ENCODE measurements around the gene BRI3. TPM values are rescaled to one million over a fixed set of nuclear protein-coding genes. Genes with fewer than 3 reads are reported as not detected.

The BRI3 gene
- total and polyA plus RNA-seq, 10 of the 15 experiments (the other 5 are each of a cell fraction or from before 2014, with no cell fraction given), result 4.5 to 56.3 (median 21.5) TPM

GRCh38 chr7:98296833-98297232 lies 15.3 kb downstream of the BRI3 start:
- ChIA-PET RAD21 (ENCODE audit: unreplicated experiment) (no interaction called here), SMC1A (ENCODE audit: uncharacterized antibody, unreplicated experiment) (no interaction called here), POLR2A (no interaction called here), CTCF (interaction anchor here (0.6 kb wide), 1 partner anchor 116 kb away, joined by 3 read pairs; no protein-coding TSS in a partner anchor)
- no peaks in the 10 kb centered on the region for H3K9me3 ChIP-seq (replicated peaks; ENCODE audit: control insufficient read depth, insufficient read depth, low read length)
- H3K36me3 ChIP-seq (ENCODE audit: control insufficient read depth in 2 of 2, insufficient read depth in 2 of 2, low read length in 1 of 2), result peaks cover 3 to 17% of the 10 kb centered on the region in 2 experiments; a peak in 3 of 4 replicates
- no TSS peak for BruUV-seq (replicated peaks)
- H3K4me3 ChIP-seq, result no peak overlapping the region
- no peaks in the 10 kb centered on the region for H4K20me1 ChIP-seq (ENCODE audit: control insufficient read depth, insufficient read depth)
- intact Hi-C loops (cut with micrococcal nuclease; ENCODE audit: unreplicated experiment), result loop anchor here (5.0 kb wide), 1 partner anchor 545 kb away; no protein-coding TSS in a partner anchor
- peak; percentile 33; the same call in 1 of the 2 replicates for TF ChIP-seq POLR2A (IDR thresholded peaks at IDR 0.05; ENCODE audit: low read depth, low read length)
- TF ChIP-seq TCF7 (IDR thresholded peaks at IDR 0.05; ENCODE audit: borderline replicate concordance), result no peak
- FAIRE-seq (no peak), ATAC-seq (no peak), DNase-seq (ENCODE audit: low read depth, low spot score) (no peak)
- WGBS (ENCODE audit: insufficient coverage, insufficient replicate concordance, low lambda C conversion rate, missing lambda C conversion rate), result 82% methylated on average over 12 of the region's 12 CpGs
- no peaks in the 10 kb centered on the region; the same call in 1 of the 2 replicates for H3K79me2 ChIP-seq (ENCODE audit: control insufficient read depth, insufficient read depth, low read length)
- H3K27ac ChIP-seq (ENCODE audit: control insufficient read depth, insufficient read depth), result no peak overlapping the region
- no peak overlapping the region for H2AFZ ChIP-seq (ENCODE audit: control insufficient read depth, low read depth, low read length)
- no peaks in the 10 kb centered on the region for H3K4me1 ChIP-seq (ENCODE audit: control insufficient read depth, insufficient read depth, low read length)
- no peak overlapping the region for H3K4me2 ChIP-seq (ENCODE audit: control insufficient read depth, insufficient read depth)
- H3K9ac ChIP-seq (ENCODE audit: control insufficient read depth, insufficient read depth, low read length), result no peak overlapping the region
- no peaks in the 10 kb centered on the region for H3K27me3 ChIP-seq (replicated peaks in 1 of 2; ENCODE audit: control insufficient read depth in 2 of 2, insufficient read depth in 2 of 2, low read length in 1 of 2)
- in situ Hi-C loops (cut with MboI), result loop anchor here (5.0 kb wide), 2 partner anchors 110 to 545 kb away; no protein-coding TSS in a partner anchor

GRCh38 chr7:98297626-98298286 lies 16.3 kb downstream of the BRI3 start:
- no peaks in the 10 kb centered on the region; the same call in 1 of the 2 replicates for H3K79me2 ChIP-seq (ENCODE audit: control insufficient read depth, insufficient read depth, low read length)
- ChIA-PET POLR2A (no interaction called here), SMC1A (ENCODE audit: uncharacterized antibody, unreplicated experiment) (no interaction called here), CTCF (interaction anchor here (2.1 kb wide), 1 partner anchor 104 kb away, joined by 11 read pairs; the partner anchor contains the start of gene BAIAP2L1), RAD21 (ENCODE audit: unreplicated experiment) (interaction anchor here (1.6 kb wide), 1 partner anchor 103 kb away, joined by 7 read pairs; the partner anchor contains the start of gene BAIAP2L1)
- BruUV-seq (replicated peaks), result no TSS peak
- DNase-seq (ENCODE audit: low read depth, low spot score) (no peak), FAIRE-seq (no peak), ATAC-seq (no peak)
- no peak overlapping the region for H2AFZ ChIP-seq (ENCODE audit: control insufficient read depth, low read depth, low read length)
- no peak overlapping the region for H3K27ac ChIP-seq (ENCODE audit: control insufficient read depth, insufficient read depth)
- no peaks in the 10 kb centered on the region for H3K9me3 ChIP-seq (replicated peaks; ENCODE audit: control insufficient read depth, insufficient read depth, low read length)
- no peaks in the 10 kb centered on the region for H4K20me1 ChIP-seq (ENCODE audit: control insufficient read depth, insufficient read depth)
- TF ChIP-seq SMAD5 (IDR thresholded peaks at IDR 0.05; ENCODE audit: low read depth) (no peak), RFX5 (IDR thresholded peaks at IDR 0.05; ENCODE audit: low read depth, low read length) (no peak), TARDBP (IDR thresholded peaks at IDR 0.05; ENCODE audit: borderline replicate concordance) (no peak), HDAC6 (IDR thresholded peaks at IDR 0.05; ENCODE audit: unreplicated experiment) (no peak), SMC3 (IDR thresholded peaks at IDR 0.05; ENCODE audit: borderline replicate concordance, low read length) (no peak), MAX (IDR thresholded peaks at IDR 0.05; ENCODE audit: low read depth, low read length) (no peak), SREBF1 (IDR thresholded peaks at IDR 0.05; ENCODE audit: low read length) (no peak), SRF (IDR thresholded peaks at IDR 0.05; ENCODE audit: low read depth in 2 of 2, low read length in 2 of 2) (no peak), HDAC2 (IDR thresholded peaks at IDR 0.05) (no peak), ZNF24 (IDR thresholded peaks at IDR 0.05) (no peak), ZBTB4 (CRISPR knock-in tag; IDR thresholded peaks at IDR 0.05) (no peak)
- in situ Hi-C loops (cut with MboI), result loop anchor here (5.0 kb wide), 2 partner anchors 110 to 545 kb away; no protein-coding TSS in a partner anchor
- no peaks in the 10 kb centered on the region for H3K27me3 ChIP-seq (replicated peaks in 1 of 2; ENCODE audit: control insufficient read depth in 2 of 2, insufficient read depth in 2 of 2, low read length in 1 of 2)
- WGBS (ENCODE audit: insufficient coverage, insufficient replicate concordance, low lambda C conversion rate, missing lambda C conversion rate), result 70% methylated on average over 21 of the region's 21 CpGs
- no peak overlapping the region for H3K4me2 ChIP-seq (ENCODE audit: control insufficient read depth, insufficient read depth)
- no peaks in the 10 kb centered on the region for H3K4me1 ChIP-seq (ENCODE audit: control insufficient read depth, insufficient read depth, low read length)
- intact Hi-C loops (cut with micrococcal nuclease; ENCODE audit: unreplicated experiment), result loop anchor here (5.0 kb wide), 1 partner anchor 545 kb away; no protein-coding TSS in a partner anchor
- H3K9ac ChIP-seq (ENCODE audit: control insufficient read depth, insufficient read depth, low read length), result no peak overlapping the region
- no peak overlapping the region for H3K4me3 ChIP-seq
- peaks cover 0 to 12% of the 10 kb centered on the region in 2 experiments; a peak in 3 of 4 replicates for H3K36me3 ChIP-seq (ENCODE audit: control insufficient read depth in 2 of 2, insufficient read depth in 2 of 2, low read length in 1 of 2)

Measured in GM12878 (cell line).